GM12878 (cell line): Measurements from ENCODE around the gene FOXJ1. TPM values are rescaled to one million over a fixed set of nuclear protein-coding genes. Genes with fewer than 3 reads are reported as not detected.

Source experiments
- ATAC-seq: fragments of 200-7000 bp; cut with Tn5 transposase; 3 replicates; pipeline ENCODE4 v1.9.1; 2020; ENCODE audit warnings: mild to moderate bottlenecking, moderate library complexity
- BruUV-seq: library from RNA; stranded (reverse); fragments of 400-500 nt; replicated peaks from 2 replicates; lab custom pipeline; 2021; lab: Mats Ljungman, UMichigan
- CTCF ChIA-PET: fragments of 300-600 bp; sonication (Branson Sonifier 250); formaldehyde crosslinking; extraction: SDS; loops from one replicate; lab custom pipeline; 2021; ENCODE audit warnings: inconsistent platforms; lab: Yijun Ruan, JAX
- POLR2A ChIA-PET: fragments of 350-600 bp; formaldehyde crosslinking; extraction: SDS; loops from one replicate; lab custom pipeline; 2021; ENCODE audit warnings: inconsistent platforms; lab: Charles Lee
- RAD21 ChIA-PET: fragments of 300-600 bp; sonication (Branson Sonifier 250); formaldehyde crosslinking; loops from one replicate; lab custom pipeline; 2023; ENCODE audit warnings: antibody characterized with exemption; ENCODE audit not compliant: unreplicated experiment; lab: Charles Lee
- SMC1A ChIA-PET: fragments of 300-600 bp; sonication (Branson Sonifier 250); formaldehyde crosslinking; loops from one replicate; lab custom pipeline; 2023; ENCODE audit not compliant: unreplicated experiment, uncharacterized antibody; lab: Charles Lee
- DNase-seq: peaks from one replicate; pipeline ENCODE4 v3.0.0-alpha.2; 2011; ENCODE audit warnings: low read depth, low spot score
- FAIRE-seq: peaks from 3 replicates; lab custom pipeline; 2011; peaks lifted over from hg19 to GRCh38; lab: Jason Lieb, UNC
- H2AFZ ChIP-seq: 2 replicates; pipeline ENCODE4 v1.6.0; 2011; ENCODE audit warnings: low read depth, low read length, control low read depth; ENCODE audit not compliant: control insufficient read depth
- H3K27ac ChIP-seq: 2 replicates; pipeline ENCODE4 v1.5.1; 2011; ENCODE audit warnings: control low read depth; ENCODE audit not compliant: control insufficient read depth, insufficient read depth
- H3K27me3 ChIP-seq, 2 experiments: replicated peaks in 1 of 2; 2 replicates each; pipeline versions ENCODE4 v1.6.0 to v1.6.1; 2011; ENCODE audit warnings: low read length in 1 of 2; ENCODE audit not compliant: control insufficient read depth in 2 of 2, insufficient read depth in 2 of 2
- H3K36me3 ChIP-seq, 2 experiments: 2 replicates each; pipeline ENCODE4 v1.5.1; 2011; ENCODE audit warnings: low read length in 1 of 2; ENCODE audit not compliant: control insufficient read depth in 2 of 2, insufficient read depth in 2 of 2
- H3K4me1 ChIP-seq: 2 replicates; pipeline ENCODE4 v1.6.1; 2011; ENCODE audit warnings: mild to moderate bottlenecking, low read length, moderate library complexity, mixed read lengths; ENCODE audit not compliant: control insufficient read depth, insufficient read depth
- H3K4me2 ChIP-seq: 2 replicates; pipeline ENCODE4 v1.6.0; 2011; ENCODE audit warnings: control low read depth; ENCODE audit not compliant: control insufficient read depth, insufficient read depth
- H3K4me3 ChIP-seq: fragments of 200-600 bp; sonication (generic); 2 replicates; pipeline ENCODE4 v1.5.1; 2016
- H3K79me2 ChIP-seq: 2 replicates; pipeline ENCODE4 v1.6.0; 2011; ENCODE audit warnings: low read length; ENCODE audit not compliant: control insufficient read depth, insufficient read depth
- H3K9ac ChIP-seq: 2 replicates; pipeline ENCODE4 v1.8.0; 2011; ENCODE audit warnings: low read length, control low read depth, mixed read lengths; ENCODE audit not compliant: control insufficient read depth, insufficient read depth
- H3K9me3 ChIP-seq: replicated peaks from 3 replicates; pipeline ENCODE4 v1.5.1; 2011; ENCODE audit warnings: mild to moderate bottlenecking, low read length; ENCODE audit not compliant: control insufficient read depth, insufficient read depth
- H4K20me1 ChIP-seq: 2 replicates; pipeline ENCODE4 v1.6.0; 2011; ENCODE audit not compliant: control insufficient read depth, insufficient read depth
- SMARCA5 ChIP-seq: fragments of 450-650 bp; IDR thresholded peaks from 2 replicates; pipeline ENCODE4 v1.6.1; 2017; ENCODE audit warnings: mild to moderate bottlenecking
- WGBS: methylation state at CpG from one replicate; pipeline ENCODE4 v1.1.6; 2016; ENCODE audit warnings: low lambda C conversion rate; ENCODE audit not compliant: insufficient replicate concordance, insufficient coverage; ENCODE audit errors: missing lambda C conversion rate; 5-methylcytosine and 5-hydroxymethylcytosine counted together
- in situ Hi-C: fragments of 300-500 bp; cut with MboI; formaldehyde crosslinking; loops from 9 replicates; pipeline ENCODE4 v1.14.3; 2018; ENCODE audit warnings: mixed read lengths
- intact Hi-C: fragments of 100-400 bp; cut with micrococcal nuclease; formaldehyde crosslinking; loops from one replicate; pipeline ENCODE4 v1.14.2; 2022; ENCODE audit not compliant: unreplicated experiment
- polyA plus RNA-seq, 11 experiments: library from polyadenylated mRNA; depleted of rRNA in 4 of 11; unstranded in 6 of 11; stranded (reverse) in 5 of 11; fragments of >200 nt; fragmentation: Nextera tagmentation in 4 of 11; fragmentation: Illumina TruSeq in 1 of 11; extraction: Ambion mirVana in 4 of 11; extraction: Trizol in 1 of 11; gene quantifications; 1 replicate in 1 of 11; 2 replicates in 10 of 11; pipeline versions ENCODE4 v1.2.1 to v1.2.3, GENCODE V29; 2011 to 2016; ENCODE audit warnings: inconsistent platforms in 2 of 11, missing spikeins in 2 of 11, low read depth in 1 of 11
- total RNA-seq, 4 experiments: library from RNA; depleted of rRNA in 3 of 4; stranded (reverse); fragments of >200 nt in 3 of 4; fragmentation: Illumina TruSeq in 1 of 4; extraction: Trizol in 1 of 4; gene quantifications; 2 replicates each; pipeline versions ENCODE4 v1.2.1 to v1.2.3, GENCODE V29; 2013 to 2021
- TF ChIP-seq, protein P1 (sequence below), 3 experiments: IDR thresholded peaks in 2 of 3; conservative IDR thresholded peaks in 1 of 3; 2 replicates each; pipeline ENCODE4 v1.5.1; 2011; ENCODE audit warnings: low read depth in 3 of 3, low read length in 3 of 3, mild to moderate bottlenecking in 3 of 3, control low read depth in 2 of 3, moderate library complexity in 2 of 3, inconsistent platforms in 1 of 3, mixed read lengths in 1 of 3; ENCODE audit not compliant: control insufficient read depth in 2 of 3, insufficient read depth in 1 of 3; ENCODE audit errors: extremely low read depth in 1 of 3
- TF ChIP-seq, protein P2 (sequence below): IDR thresholded peaks from 2 replicates; pipeline ENCODE4 v1.6.1; 2012; ENCODE audit warnings: low read depth, low read length, improper control_type of control experiment

FOXJ1 gene
- total and polyA plus RNA-seq, 10 of the 15 experiments (the other 5 are each of a cell fraction or from before 2014, with no cell fraction given), result not detected

DNA sequence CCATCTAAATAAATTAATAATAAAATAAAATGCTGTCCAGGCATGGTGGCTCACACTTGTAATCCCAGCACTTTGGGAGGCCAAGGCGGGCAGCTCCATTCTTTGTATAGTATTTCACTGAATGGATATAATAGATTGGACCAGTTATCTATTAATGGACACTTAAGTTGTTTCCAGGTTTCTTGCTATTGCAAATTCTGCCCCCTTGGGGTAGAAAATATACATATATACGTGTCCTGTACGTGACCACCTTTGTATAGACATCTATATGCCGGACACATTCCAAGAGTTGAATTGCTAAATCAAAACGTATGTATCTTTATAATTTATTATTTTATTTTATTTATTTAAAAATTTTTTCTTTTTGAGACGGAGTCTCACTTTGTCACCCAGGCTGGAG lies 33.5 kb downstream of the FOXJ1 start:
- Histone ChIP-seq H3K4me2 (no peak overlapping the region), H3K4me3 (no peak overlapping the region), H3K79me2 (peaks cover 10% of the 10 kb centered on the region)
- intact Hi-C loops (loop anchor here (2.0 kb wide), 1 partner anchor 93 kb away; no protein-coding TSS in a partner anchor), in situ Hi-C loops (no loop called here)
- ATAC-seq, result no peak
- BruUV-seq, result no TSS peak
- TF ChIP-seq, protein P1, sequence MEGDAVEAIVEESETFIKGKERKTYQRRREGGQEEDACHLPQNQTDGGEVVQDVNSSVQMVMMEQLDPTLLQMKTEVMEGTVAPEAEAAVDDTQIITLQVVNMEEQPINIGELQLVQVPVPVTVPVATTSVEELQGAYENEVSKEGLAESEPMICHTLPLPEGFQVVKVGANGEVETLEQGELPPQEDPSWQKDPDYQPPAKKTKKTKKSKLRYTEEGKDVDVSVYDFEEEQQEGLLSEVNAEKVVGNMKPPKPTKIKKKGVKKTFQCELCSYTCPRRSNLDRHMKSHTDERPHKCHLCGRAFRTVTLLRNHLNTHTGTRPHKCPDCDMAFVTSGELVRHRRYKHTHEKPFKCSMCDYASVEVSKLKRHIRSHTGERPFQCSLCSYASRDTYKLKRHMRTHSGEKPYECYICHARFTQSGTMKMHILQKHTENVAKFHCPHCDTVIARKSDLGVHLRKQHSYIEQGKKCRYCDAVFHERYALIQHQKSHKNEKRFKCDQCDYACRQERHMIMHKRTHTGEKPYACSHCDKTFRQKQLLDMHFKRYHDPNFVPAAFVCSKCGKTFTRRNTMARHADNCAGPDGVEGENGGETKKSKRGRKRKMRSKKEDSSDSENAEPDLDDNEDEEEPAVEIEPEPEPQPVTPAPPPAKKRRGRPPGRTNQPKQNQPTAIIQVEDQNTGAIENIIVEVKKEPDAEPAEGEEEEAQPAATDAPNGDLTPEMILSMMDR (IDR thresholded peaks at IDR 0.05 in 2 of 3, conservative IDR thresholded peaks at IDR 0.05 in 1 of 3; ENCODE audit: control insufficient read depth in 2 of 3, extremely low read depth in 1 of 3, insufficient read depth in 1 of 3, low read depth in 3 of 3, low read length in 3 of 3), result peak in 2 of 3 experiments; percentile 17 to 32; a peak in 3 of 6 replicates
- TF ChIP-seq SMARCA5, result no peak
- TF ChIP-seq, protein P2, sequence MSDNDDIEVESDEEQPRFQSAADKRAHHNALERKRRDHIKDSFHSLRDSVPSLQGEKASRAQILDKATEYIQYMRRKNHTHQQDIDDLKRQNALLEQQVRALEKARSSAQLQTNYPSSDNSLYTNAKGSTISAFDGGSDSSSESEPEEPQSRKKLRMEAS, result no peak
- TF ChIP-seq, all 136 proteins: peak for 1
- ChIA-PET RAD21 (interaction anchor here (0.7 kb wide), 1 partner anchor 172 kb away, joined by 3 read pairs; no protein-coding TSS in a partner anchor), POLR2A (no interaction called here), CTCF (interaction anchor here (0.5 to 7.6 kb wide), 4 partner anchors 94 to 548 kb away, joined by 3 to 40 read pairs (median 16); no protein-coding TSS in a partner anchor), SMC1A (interaction anchor here (0.6 to 1.4 kb wide), 3 partner anchors 87 to 198 kb away, joined by 3 to 4 read pairs (median 3); no protein-coding TSS in a partner anchor)
- no peak overlapping the region for H2AFZ ChIP-seq
- peaks cover 3% of the 10 kb centered on the region for H3K4me1 ChIP-seq
- no peaks in the 10 kb centered on the region for H3K36me3 ChIP-seq
- no peaks in the 10 kb centered on the region for H3K9me3 ChIP-seq
- no peak for FAIRE-seq
- H4K20me1 ChIP-seq, result no peaks in the 10 kb centered on the region
- no peak overlapping the region for H3K9ac ChIP-seq
- no peaks in the 10 kb centered on the region for H3K27me3 ChIP-seq
- DNase-seq, result no peak
- no peak overlapping the region for H3K27ac ChIP-seq
- 57% methylated on average over 6 of the region's 6 CpGs for WGBS
